ENCODE measurements around the gene FRAS1. TPM values are rescaled to one million over a fixed set of nuclear protein-coding genes. Genes with fewer than 3 reads are reported as not detected.

Gene FRAS1
- total RNA-seq, 2 donors from 2014 or later, result 77.0 to 78.3 TPM

DNA sequence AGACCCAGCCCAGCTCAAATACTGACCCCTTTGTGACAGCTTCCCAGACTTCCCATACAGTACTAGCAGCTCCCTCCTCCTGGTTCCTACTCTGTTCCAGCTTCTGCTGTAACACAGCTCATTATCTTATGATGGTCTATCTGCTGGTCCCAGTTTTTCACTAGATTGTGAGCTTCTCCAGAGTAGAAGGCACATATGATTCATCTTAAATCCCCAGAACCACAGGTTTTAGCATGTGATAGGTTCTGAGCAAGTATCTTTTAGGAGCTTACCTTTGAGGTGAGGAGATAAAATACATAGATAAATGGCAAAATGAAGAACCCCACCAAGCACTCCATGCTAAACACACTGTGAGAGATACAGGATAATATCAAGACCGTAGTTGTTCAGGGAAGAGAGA is 466.9 kb downstream of the FRAS1 start:
- Mint-ChIP-seq H3K27me3 (ENCODE audit: insufficient read depth) (no peaks in the 10 kb centered on the region), H3K9me3 (no peaks in the 10 kb centered on the region)
- 42 to 56% methylated on average over 1 of the region's 1 CpG for WGBS, 2 experiments (ENCODE audit: insufficient coverage in 1 of 2, insufficient read length in 1 of 2)

GRCh38 chr4:78525559-78525958 is 468.4 kb downstream of the FRAS1 start:
- Histone ChIP-seq H3K4me1 (ENCODE audit: control insufficient read depth, insufficient read depth, low read length) (no peaks in the 10 kb centered on the region), H3K4me3 (ENCODE audit: low read length) (no peak overlapping the region), H3K36me3 (ENCODE audit: control insufficient read depth, insufficient read depth, low read length) (peaks cover 43% of the 10 kb centered on the region), H3K27me3 (ENCODE audit: control insufficient read depth, insufficient read depth, low read length, poor library complexity, severe bottlenecking) (no peaks in the 10 kb centered on the region), H3K9ac (ENCODE audit: extremely low read depth, low read length, poor library complexity, severe bottlenecking) (no peak overlapping the region), H3K9me3 (ENCODE audit: control insufficient read depth, low read length) (peaks cover 7% of the 10 kb centered on the region), H3K27ac (ENCODE audit: low read depth, low read length) (no peak overlapping the region)
- no peak overlapping the region for H3K27ac Mint-ChIP-seq
- DNase-seq, result no peak
- no peak overlapping the region for H3K4me3 Mint-ChIP-seq
- 92 to 96% methylated on average over 3 of the region's 3 CpGs for WGBS, 2 experiments (ENCODE audit: insufficient coverage in 1 of 2, insufficient read length in 1 of 2)
- peaks cover 42% of the 10 kb centered on the region for H3K36me3 Mint-ChIP-seq (ENCODE audit: low read depth)
- no peaks in the 10 kb centered on the region for H3K4me1 Mint-ChIP-seq
- TF ChIP-seq, protein P1, sequence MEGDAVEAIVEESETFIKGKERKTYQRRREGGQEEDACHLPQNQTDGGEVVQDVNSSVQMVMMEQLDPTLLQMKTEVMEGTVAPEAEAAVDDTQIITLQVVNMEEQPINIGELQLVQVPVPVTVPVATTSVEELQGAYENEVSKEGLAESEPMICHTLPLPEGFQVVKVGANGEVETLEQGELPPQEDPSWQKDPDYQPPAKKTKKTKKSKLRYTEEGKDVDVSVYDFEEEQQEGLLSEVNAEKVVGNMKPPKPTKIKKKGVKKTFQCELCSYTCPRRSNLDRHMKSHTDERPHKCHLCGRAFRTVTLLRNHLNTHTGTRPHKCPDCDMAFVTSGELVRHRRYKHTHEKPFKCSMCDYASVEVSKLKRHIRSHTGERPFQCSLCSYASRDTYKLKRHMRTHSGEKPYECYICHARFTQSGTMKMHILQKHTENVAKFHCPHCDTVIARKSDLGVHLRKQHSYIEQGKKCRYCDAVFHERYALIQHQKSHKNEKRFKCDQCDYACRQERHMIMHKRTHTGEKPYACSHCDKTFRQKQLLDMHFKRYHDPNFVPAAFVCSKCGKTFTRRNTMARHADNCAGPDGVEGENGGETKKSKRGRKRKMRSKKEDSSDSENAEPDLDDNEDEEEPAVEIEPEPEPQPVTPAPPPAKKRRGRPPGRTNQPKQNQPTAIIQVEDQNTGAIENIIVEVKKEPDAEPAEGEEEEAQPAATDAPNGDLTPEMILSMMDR (conservative IDR thresholded peaks at IDR 0.05), result no peak
- H3K27me3 Mint-ChIP-seq (ENCODE audit: insufficient read depth), result no peaks in the 10 kb centered on the region
- peaks cover 4% of the 10 kb centered on the region for H3K9me3 Mint-ChIP-seq

More for the DNA sequence above, 466.9 kb downstream of the FRAS1 start:
- H3K27me3 ChIP-seq (ENCODE audit: control insufficient read depth, insufficient read depth, low read length, poor library complexity, severe bottlenecking), result no peaks in the 10 kb centered on the region
- Mint-ChIP-seq H3K27ac (no peak overlapping the region), H3K36me3 (ENCODE audit: low read depth) (peaks cover 49% of the 10 kb centered on the region), H3K4me1 (no peaks in the 10 kb centered on the region), H3K4me3 (no peak overlapping the region)
- H3K27ac ChIP-seq (ENCODE audit: low read depth, low read length), result no peak overlapping the region
- H3K36me3 ChIP-seq (ENCODE audit: control insufficient read depth, insufficient read depth, low read length), result peaks cover 58% of the 10 kb centered on the region
- H3K4me3 ChIP-seq (ENCODE audit: low read length), result no peak overlapping the region
- no peak overlapping the region for H3K9ac ChIP-seq (ENCODE audit: extremely low read depth, low read length, poor library complexity, severe bottlenecking)
- no peaks in the 10 kb centered on the region for H3K4me1 ChIP-seq (ENCODE audit: control insufficient read depth, insufficient read depth, low read length)
- TF ChIP-seq, protein P1 (conservative IDR thresholded peaks at IDR 0.05), result no peak
- no peaks in the 10 kb centered on the region for H3K9me3 ChIP-seq (ENCODE audit: control insufficient read depth, low read length)
- no peak for DNase-seq

DNA sequence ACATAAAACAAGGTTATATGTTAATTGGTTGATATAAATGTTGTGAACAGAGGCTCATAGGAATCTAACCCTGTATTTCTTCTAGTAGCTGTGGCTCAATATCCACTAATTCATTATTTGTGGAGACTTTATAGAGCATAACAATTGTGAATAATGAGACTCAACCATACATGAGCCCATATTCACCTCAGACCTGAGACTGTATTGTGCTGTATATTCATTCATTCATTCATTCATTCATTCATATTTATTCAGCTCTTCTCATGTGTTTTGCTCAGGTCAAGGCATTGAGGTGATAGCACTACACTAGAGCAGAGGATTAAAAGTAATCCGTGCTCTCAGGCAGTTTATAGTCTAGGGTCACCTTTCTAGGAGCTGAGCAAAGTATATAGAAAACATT is 470.0 kb downstream of the FRAS1 start:
- Histone ChIP-seq H3K36me3 (ENCODE audit: control insufficient read depth, insufficient read depth, low read length) (peaks cover 28% of the 10 kb centered on the region), H3K9me3 (ENCODE audit: control insufficient read depth, low read length) (peaks cover 7% of the 10 kb centered on the region), H3K27me3 (ENCODE audit: control insufficient read depth, insufficient read depth, low read length, poor library complexity, severe bottlenecking) (no peaks in the 10 kb centered on the region), H3K4me1 (ENCODE audit: control insufficient read depth, insufficient read depth, low read length) (no peaks in the 10 kb centered on the region), H3K9ac (ENCODE audit: extremely low read depth, low read length, poor library complexity, severe bottlenecking) (no peak overlapping the region), H3K4me3 (ENCODE audit: low read length) (no peak overlapping the region), H3K27ac (ENCODE audit: low read depth, low read length) (no peak overlapping the region)
- WGBS, 2 experiments (ENCODE audit: insufficient coverage in 1 of 2, insufficient read length in 1 of 2), result 88 to 94% methylated on average over 1 of the region's 1 CpG
- Mint-ChIP-seq H3K27me3 (ENCODE audit: insufficient read depth) (no peaks in the 10 kb centered on the region), H3K9me3 (peaks cover 7% of the 10 kb centered on the region), H3K4me1 (peaks cover 14% of the 10 kb centered on the region), H3K27ac (no peak overlapping the region), H3K4me3 (no peak overlapping the region), H3K36me3 (ENCODE audit: low read depth) (peaks cover 33% of the 10 kb centered on the region)
- no peak for DNase-seq
- TF ChIP-seq, protein P1 (conservative IDR thresholded peaks at IDR 0.05), result no peak
